Measurements from ENCODE around the gene CRLF2.
"Not testable (repeated sequence)": the region's sequence is repeated elsewhere in the genome, so short reads cannot be mapped to it uniquely, and the experiment has no call there.

CRLF2 gene

DNA sequence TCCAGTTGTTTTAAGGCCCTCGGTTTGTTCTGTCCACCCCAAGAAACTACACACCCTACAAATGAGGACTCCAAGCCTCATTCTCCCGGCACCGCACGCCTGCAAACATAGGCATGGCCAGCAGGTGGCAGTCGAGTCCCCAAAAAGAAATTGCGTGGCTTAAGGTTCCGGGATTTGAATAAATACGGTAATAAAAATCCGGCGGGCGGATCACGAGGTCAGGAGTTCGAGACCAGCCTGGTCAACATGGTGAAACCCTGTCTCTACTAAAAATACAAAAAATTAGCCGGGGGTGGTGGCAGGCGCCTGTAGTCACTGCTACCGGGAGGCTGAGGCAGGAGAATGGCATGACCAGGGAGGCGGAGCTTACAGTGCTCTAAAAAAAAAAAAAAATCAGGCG is 34.4 kb upstream of the CRLF2 start:
- DNase-seq (ENCODE audit: low spot score), result peak; percentile 76
- in situ Hi-C loops (cut with MboI; ENCODE audit: low pct_unique_long_range_greater_than_20kb, low sequenced_read_pairs, unreplicated experiment), result no loop called here
- TF ChIP-seq CTCF (IDR thresholded peaks at IDR 0.05; ENCODE audit: extremely low read depth, insufficient read depth, missing control alignments), result peak; percentile 97

DNA sequence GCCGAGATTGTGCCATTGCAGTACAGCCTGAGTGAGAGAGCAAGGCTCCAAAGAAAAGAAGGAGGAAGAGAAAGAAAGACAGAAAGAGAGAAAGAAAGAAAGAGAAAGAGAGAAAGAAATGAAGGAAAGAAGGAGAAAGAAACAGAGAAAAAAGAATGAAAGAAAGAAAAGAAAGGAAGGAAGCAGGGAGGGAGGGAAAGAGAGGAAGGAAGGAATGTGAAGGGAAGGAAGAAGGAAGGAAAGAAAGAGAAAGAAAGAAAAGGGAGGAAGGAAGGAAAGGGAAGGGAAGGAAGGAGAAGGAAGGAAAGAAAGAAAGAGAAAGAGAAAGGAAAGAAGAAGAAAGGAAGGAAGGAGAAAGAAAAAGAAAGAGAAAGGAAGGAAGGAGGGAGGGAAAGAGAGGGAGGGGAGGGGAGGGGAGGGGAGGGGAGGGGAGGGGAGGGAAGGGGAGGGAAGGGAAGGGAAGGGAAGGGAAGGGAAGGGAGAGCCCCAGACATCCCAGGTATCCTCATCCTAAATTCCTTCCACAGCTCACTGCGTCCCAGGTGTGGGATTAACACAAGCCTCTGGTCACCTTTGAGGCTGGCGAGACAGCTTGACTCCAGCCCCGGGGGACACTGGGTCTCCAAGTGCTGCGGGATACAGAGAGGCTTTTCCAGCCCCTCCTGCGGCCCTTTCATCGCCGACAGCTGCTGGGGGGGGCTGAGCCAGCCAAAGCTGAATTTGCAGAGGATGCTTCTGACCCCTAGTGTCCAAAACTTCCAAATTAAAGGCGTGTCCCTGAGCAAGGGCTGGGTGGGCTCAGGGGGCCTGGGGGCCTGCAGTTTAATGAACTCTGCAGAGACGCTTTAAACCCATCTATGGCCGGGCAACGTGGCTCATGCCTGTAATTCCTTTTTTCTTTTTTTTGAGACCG is 32.0 kb upstream of the CRLF2 start:
- in situ Hi-C loops (cut with MboI; ENCODE audit: low pct_unique_long_range_greater_than_20kb, low sequenced_read_pairs, unreplicated experiment), result no loop called here
- peak; percentile 48 for DNase-seq (ENCODE audit: low spot score)
- peak; percentile 50 for TF ChIP-seq CTCF (IDR thresholded peaks at IDR 0.05; ENCODE audit: extremely low read depth, insufficient read depth, missing control alignments)

DNA sequence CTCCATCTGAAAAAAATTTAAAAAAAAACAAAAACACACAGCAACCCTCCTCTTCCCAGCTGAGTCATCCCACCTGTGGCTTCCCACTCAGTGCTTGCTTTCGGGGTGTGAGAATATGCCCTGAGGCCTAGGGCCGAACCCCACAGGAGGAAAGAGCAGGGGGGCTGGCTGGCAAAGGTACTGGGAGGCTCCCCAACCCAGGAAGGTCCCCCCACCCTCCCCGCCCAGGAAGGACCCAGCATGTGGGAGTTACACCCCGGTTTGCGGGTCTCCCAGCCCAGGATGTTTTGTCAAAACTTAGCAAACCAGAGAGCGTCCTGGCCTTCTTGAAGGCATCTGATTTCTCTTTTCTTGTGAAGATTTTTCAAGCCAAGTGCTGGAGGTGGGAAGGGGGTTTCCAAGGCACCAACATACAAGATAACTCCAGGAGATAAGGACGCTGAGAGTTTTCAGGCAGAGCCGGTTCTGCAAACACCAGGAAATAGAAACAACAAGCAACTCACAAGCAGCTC is 30.5 kb upstream of the CRLF2 start:
- TF ChIP-seq CTCF (IDR thresholded peaks at IDR 0.05; ENCODE audit: extremely low read depth, insufficient read depth, missing control alignments), result no peak
- in situ Hi-C loops (cut with MboI; ENCODE audit: low pct_unique_long_range_greater_than_20kb, low sequenced_read_pairs, unreplicated experiment), result no loop called here
- peak; percentile 41 for DNase-seq (ENCODE audit: low spot score)

- DNase-seq (ENCODE audit: low spot score); in situ Hi-C loops (cut with MboI; ENCODE audit: low pct_unique_long_range_greater_than_20kb, low sequenced_read_pairs, unreplicated experiment): not testable (repeated sequence)
These were observed 28.1 kb upstream of the CRLF2 start for GRCh38 chrX:1240551-1240950.

- no peak for TF ChIP-seq CTCF (IDR thresholded peaks at IDR 0.05; ENCODE audit: extremely low read depth, insufficient read depth, missing control alignments)
- in situ Hi-C loops (cut with MboI; ENCODE audit: low pct_unique_long_range_greater_than_20kb, low sequenced_read_pairs, unreplicated experiment), result no loop called here
- DNase-seq (ENCODE audit: low spot score), result peak; percentile 72
These were observed 27.3 kb upstream of the CRLF2 start for GRCh38 chrX:1239681-1240142.

GRCh38 chrX:1231850-1232465 is 19.5 kb upstream of the CRLF2 start:
- no peak for DNase-seq (ENCODE audit: low spot score)
- TF ChIP-seq CTCF (IDR thresholded peaks at IDR 0.05; ENCODE audit: extremely low read depth, insufficient read depth, missing control alignments), result no peak
- in situ Hi-C loops (cut with MboI; ENCODE audit: low pct_unique_long_range_greater_than_20kb, low sequenced_read_pairs, unreplicated experiment), result no loop called here

DNA sequence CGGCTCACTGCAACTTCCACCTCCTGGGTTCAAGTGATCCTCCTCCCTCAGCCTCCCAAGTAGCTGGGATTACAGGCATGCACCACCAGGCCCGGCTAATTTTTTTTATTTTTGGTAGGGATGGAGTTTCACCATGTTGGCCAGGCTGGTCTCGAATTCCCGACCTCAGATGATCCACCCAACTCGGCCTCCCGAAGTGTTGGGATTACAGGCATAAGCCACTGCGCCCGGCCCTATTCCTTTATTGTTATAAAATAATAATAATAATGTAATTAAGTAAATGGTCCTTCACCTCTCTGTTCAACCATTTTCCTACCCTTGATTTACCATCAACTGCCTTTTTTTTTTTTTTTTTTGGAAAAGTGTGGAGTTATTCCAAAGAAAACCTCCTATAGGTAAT is 15.7 kb upstream of the CRLF2 start:
- DNase-seq (ENCODE audit: low spot score); in situ Hi-C loops (cut with MboI; ENCODE audit: low pct_unique_long_range_greater_than_20kb, low sequenced_read_pairs, unreplicated experiment): not testable (repeated sequence)

All from GM13977 (cell line).